HG02938 (cell line): ENCODE measurements around the gene CILP.

Source experiments
- ATAC-seq: cut with Tn5 transposase; IDR thresholded peaks from one replicate; pipeline ENCODE4 v1.9.1; 2021; ENCODE audit warnings: mild to moderate bottlenecking, moderate library complexity; ENCODE audit not compliant: unreplicated experiment

CILP gene

DNA sequence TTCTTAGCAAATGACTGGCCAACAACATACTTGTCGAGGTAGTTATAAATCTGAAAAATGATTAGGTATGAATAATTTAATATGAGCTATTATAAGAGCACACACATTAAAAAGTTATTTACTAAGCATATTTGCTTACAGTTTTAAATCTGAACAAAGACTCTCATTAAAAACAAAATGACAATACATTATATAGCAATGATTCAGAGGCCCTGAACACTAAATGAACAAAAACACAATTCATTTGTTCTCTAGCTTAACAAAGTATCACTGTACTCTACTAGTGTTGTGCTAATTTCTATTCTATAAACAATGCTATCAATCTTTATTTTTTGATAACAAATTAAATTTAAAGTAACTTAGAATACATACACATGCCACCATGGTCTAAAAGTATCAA lies 47.1 kb downstream of the CILP start:
- no peak for ATAC-seq

DNA sequence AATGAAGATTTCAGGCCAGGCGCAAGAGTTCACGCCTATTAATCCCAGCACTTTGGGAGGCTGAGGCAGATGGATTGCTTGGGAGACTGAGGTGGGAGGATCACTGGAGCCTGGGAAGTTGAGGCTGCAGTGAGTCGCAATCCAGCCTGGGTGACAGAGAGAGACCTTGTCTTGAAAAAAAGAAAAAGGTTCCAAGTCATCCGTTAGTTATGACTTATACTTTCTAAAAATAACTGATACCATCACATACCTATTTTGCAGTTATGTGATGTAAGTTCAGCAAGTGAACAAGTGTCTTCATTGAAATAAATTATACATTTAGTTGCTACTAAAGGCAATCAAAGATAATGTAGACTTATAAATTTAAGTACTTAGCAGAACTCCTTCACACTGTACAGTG lies 48.2 kb downstream of the CILP start:
- ATAC-seq: no peak

DNA sequence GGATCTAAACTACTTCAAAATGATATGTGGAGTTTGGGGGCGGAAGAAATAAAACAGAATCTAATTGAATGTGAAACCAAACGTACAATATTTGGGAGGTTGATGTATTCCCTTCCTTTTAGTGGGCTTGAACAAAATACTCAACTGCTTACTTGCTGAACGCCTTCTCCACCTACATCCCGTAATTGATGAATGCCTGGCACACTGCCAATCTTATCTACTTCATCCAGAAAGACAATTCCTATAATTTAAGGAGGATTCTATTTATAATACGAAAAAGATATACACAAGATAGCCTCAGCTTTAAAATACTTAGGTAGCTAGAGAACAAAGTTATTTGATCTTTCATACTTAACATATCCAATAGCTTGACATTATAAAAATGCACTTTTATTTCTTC lies 54.6 kb downstream of the CILP start:
- ATAC-seq: no peak

- no peak for ATAC-seq
Observed at GRCh38 chr15:65154720-65155119, 56.6 kb downstream of the CILP start.

DNA sequence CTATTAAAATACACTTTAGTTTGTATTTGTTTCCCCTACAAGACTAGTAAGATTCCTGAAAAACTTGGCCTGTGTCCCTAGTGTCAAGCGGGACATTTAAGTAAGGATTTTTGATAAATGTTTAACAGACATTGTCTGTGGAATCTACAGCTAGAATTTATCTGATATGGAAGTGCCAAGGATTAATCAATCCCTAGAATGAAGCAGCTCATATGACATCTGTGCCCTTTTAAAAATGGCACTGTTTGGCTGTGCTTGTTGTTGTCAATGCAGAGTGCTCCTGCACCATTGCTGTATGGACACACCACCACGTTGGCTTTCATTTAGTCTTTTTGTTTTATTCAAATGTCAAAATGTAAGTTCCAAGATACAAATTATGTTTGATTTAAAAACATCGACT lies 63.4 kb downstream of the CILP start:
- no peak for ATAC-seq

DNA sequence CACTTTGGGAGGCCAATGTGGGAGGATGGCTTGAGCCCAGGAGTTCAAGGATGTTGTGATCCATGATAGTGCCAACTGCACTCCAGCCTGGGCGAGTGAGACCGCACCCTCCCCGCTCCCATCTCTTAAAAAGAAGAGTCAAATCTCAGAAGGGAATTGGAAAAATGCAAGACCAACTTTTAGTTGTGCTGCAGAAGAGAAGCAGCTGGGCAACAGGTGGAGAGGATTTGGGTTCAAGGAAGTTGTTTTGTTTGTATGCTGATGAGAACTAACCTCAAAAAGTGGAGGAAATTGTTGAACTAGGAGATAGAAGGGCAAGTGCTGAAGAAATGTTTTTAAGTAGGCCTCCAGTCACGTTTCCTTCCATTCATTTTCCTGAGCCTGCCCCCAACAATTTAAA lies 64.8 kb downstream of the CILP start:
- no peak for ATAC-seq
